Ureter (tissue), 1 donor: ENCODE measurements around the gene COL5A1. TPM values are rescaled to one million over a fixed set of nuclear protein-coding genes. Genes with fewer than 3 reads are reported as not detected.
"Not testable (repeated sequence)": the region's sequence is repeated elsewhere in the genome, so short reads cannot be mapped to it uniquely, and the experiment has no call there.

Experiments
- DNase-seq: peaks from one replicate; pipeline ENCODE4 v3.0.0-alpha.2; 2020; ENCODE audit warnings: low spot score
- total RNA-seq: library from RNA; stranded (reverse); gene quantifications from one replicate; pipeline ENCODE4 v1.2.4, GENCODE V29; 2023
- donor health status: DM: yes; HTN: yes; CAD: no.

COL5A1 gene
- total RNA-seq, 1 donor from 2014 or later = 64.7 TPM

GRCh38 chr9:134852906-134853654, 211.5 kb downstream of the COL5A1 start:
- DNase-seq = no peak

DNA sequence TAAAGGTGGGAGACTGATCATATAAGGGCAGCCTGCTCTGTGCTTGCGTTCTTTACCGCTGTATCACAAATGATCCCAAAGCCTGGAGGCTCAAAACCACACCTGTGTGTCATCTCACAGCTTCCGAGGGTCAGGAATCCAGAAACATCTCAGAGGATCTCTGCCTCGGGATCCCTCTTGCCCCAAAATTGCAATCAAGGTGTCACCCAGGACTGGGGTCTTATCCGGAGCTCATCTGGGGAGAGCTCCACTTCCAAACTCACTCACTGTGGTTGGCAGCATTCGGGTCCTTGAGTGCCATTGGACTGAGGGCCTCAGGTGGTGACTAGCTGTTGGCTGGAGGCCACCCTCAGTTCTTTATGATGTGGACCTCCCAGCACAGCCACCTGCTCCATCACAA, 212.3 kb downstream of the COL5A1 start:
- peak; percentile 17 for DNase-seq

DNA sequence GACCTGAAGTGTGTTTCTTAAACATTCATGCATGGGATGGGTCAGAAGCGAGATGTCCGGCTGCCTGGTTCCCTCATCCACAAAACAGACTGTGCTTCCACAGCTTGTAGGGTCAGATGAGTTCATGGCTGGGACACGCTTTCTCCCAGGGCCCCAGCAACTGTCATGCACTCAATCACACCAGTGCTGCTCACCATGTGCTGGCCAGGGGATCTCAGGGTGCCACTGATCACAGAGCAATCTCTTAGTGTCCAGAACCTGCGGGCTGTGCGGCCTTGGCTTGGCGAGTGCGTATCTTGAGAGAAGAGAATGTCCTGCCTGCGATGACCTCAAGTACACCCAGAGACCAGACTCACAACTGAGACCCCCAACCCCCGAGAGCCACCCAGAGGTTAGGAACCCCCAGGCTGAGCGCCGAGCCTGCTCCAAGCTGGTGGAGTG, 213.0 kb downstream of the COL5A1 start:
- DNase-seq = no peak

- DNase-seq = no peak
Measured at GRCh38 chr9:134855231-134855899, 213.8 kb downstream of the COL5A1 start.

- no peak for DNase-seq
Measured at GRCh38 chr9:134855900-134856377, 214.3 kb downstream of the COL5A1 start.

DNA sequence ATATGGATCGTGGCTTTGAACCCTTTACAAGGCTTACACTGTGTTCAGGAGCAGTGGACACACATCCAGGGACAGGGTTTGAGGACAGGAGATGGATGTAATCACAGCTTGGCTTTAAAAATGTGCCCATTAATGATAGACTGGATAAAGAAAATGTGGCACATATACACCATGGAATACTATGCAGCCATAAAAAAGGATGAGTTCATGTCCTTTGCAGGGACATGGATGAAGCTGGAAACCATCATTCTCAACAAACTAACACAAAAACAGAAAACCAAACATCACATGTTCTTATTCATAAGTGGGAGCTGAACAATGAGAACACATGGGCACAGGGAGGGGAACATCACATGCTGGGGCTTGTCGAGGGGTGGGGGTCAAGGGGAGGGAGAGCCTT, 215.8 kb downstream of the COL5A1 start:
- not testable (repeated sequence) for DNase-seq

DNA sequence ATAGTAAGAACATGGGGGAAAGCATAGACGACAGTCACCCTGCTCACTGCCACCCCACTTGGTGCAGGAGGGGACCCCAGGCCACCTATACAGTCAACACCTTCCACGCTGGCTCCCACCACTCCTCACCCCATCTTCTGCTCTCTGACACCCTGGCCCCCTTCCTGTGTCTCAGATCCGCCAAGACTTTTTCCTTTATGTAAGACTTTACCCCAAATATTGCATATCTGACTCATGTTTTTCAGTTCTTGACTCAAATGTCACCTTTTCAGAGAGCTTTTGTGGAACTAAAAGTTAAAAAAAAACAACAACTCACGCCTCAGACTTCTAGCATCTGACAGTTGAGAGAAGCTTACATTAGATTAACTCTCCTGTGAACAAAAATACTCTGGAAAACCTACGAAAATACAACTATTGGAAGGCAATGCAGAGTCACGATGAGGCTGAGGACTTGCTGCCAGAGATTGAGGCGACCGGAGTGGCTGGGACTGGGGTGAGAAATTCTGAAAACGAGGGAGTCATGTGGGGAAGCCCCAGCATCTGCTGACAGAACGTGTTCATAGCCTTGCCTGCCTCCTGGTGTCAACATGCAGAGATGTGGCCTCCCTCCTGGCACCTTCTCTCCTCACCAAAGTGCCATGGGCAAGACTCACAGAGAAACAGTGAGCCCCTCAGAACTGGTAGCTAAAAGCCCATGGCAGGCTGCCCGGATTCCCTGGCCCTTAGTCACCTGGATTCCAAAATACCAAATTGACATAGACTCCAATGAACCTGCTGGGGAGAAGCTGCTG, 216.6 kb downstream of the COL5A1 start:
- no peak for DNase-seq

DNA sequence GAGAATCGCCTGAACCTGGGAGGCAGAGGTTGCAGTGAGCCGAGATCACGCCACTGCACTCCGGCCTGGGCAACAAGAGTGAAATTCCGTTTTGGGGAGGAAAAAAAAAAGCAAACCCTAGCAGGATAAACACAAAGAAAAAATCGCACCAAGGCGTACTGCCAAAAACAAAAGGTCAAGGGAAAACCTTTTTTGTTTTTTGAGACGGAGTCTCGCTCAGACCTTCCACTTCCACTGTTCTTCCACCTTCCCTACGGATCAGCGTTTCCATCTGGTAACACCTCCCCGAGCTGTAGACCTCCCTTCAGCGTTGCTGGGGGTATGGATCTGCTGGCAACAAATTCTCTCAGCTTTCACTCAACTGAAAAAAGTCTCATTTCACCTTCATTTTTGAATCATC, 218.9 kb downstream of the COL5A1 start:
- DNase-seq = no peak

DNA sequence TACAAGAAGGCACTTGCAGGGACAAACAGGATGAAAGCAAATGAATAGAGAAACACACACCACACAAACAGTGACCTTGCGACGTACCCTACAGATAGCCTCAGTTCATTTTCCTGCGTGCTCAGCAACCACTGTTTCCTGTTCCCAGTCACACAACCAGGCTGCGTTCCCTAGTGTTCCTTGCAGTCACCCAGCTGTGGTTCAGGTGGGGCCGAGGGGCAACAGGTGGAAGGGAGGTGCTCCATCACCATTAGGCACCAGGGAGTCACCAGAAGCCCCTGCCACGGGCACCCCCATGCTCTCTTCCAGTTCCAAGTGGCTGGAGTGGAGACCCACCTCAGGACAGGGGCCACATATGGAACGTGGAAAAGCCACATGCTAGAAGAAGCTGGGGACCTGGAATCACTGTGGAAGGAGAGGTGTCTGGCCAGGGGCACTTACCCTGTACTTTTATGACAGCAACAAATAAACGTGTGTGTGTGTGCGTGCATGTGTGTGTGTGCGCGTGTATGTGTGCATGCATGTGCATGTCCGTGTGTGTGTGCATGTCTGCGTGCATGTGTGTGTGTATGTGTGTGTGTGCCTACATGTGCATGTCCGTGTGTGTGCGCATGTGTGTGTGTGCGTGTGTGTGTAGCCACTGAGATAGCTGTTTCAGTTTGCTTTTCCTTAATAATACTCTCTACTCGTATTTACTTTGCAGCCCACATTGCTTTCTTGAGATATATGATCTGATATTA, 220.2 kb downstream of the COL5A1 start:
- DNase-seq = no peak

DNA sequence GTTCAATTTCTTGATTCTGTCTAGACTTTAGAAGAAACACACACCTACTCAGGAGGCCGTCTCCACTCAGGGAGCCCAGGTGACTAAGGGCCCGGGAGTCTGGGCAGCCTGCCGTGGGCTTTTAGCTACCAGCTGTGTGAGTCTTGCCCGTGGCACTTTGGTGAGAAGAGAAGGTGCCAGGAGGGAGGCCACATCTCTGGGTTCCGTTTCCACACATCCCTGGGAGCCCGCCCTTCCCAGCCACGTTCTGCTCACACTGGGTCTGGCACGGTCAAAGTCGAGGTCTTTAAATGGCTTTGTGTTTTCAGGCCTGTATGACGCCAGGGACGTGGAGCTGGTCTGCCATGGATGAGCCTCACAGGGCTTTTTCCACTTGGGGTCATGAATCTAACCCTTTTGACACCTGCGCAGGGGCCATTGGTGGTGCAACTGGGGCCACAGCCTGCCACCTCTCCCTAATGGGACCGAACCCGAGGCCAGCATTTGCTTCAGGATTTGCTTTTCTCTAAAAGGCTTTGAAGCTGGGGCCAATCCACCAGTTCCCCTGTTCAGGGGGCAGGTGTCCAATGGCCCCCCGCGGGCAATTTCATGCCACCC, 221.8 kb downstream of the COL5A1 start:
- DNase-seq = no peak

GRCh38 chr9:134863941-134864820, 222.6 kb downstream of the COL5A1 start:
- DNase-seq = peak; percentile 42

DNA sequence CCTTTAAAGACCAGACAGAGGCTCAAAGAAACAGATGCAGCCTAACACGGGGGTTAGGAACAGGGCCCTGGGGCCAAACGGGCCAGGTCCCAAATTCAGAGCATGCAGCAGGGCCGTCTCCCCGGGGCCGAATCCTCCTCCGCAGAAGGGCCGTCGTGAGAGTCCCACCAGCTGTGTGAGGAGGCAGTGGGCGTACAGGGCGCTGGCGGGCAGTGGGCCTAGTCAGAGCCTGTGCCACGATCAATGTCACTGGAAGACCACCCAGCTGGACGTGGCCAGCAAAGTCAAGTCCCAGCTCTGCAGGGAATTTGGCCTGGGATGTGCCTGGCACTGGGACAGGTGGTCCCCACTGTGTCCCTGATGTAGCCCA, 223.2 kb downstream of the COL5A1 start:
- DNase-seq = no peak

GRCh38 chr9:134867917-134868750, 226.5 kb downstream of the COL5A1 start:
- DNase-seq = no peak

- DNase-seq = no peak
Measured at GRCh38 chr9:134868751-134869553, 227.3 kb downstream of the COL5A1 start.

DNA sequence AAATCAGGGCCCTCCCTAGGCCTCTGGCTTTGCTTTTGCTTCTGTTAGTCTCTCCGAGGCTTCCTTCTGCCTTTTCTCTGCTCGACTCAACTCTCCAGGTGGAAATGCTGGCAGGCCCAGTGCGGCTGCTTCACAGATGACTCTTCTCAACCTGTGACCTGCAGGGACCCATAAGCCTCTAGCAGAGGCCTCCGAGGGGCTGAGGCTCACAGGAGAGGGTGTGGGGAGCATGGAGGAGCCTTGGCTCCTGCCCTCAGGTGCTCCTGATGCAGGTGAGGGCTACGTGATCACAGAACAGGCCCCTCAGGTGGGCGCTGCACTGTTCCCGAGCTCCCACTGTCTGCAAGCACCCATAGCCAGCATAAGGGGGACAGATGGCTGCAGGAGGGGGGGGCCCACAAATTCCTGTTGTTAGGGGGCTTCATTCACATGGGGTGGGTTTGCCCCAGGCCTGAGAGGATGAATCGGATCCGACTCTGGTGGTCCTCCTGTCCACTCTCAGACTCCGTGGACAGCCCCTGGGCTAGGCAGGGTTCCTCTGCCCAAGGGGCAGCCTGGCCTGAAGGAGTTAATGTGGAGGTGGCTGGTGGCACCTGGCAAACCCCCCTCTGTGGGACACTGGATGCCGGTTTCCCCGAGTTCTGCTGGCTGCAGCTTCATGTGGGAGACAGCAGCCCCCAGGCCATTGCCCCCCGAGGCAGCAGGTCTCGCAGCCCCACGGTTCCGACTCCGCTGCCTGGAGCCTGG, 228.1 kb downstream of the COL5A1 start:
- DNase-seq = no peak

- no peak for DNase-seq
Measured at GRCh38 chr9:134870301-134870694, 228.7 kb downstream of the COL5A1 start.

DNA sequence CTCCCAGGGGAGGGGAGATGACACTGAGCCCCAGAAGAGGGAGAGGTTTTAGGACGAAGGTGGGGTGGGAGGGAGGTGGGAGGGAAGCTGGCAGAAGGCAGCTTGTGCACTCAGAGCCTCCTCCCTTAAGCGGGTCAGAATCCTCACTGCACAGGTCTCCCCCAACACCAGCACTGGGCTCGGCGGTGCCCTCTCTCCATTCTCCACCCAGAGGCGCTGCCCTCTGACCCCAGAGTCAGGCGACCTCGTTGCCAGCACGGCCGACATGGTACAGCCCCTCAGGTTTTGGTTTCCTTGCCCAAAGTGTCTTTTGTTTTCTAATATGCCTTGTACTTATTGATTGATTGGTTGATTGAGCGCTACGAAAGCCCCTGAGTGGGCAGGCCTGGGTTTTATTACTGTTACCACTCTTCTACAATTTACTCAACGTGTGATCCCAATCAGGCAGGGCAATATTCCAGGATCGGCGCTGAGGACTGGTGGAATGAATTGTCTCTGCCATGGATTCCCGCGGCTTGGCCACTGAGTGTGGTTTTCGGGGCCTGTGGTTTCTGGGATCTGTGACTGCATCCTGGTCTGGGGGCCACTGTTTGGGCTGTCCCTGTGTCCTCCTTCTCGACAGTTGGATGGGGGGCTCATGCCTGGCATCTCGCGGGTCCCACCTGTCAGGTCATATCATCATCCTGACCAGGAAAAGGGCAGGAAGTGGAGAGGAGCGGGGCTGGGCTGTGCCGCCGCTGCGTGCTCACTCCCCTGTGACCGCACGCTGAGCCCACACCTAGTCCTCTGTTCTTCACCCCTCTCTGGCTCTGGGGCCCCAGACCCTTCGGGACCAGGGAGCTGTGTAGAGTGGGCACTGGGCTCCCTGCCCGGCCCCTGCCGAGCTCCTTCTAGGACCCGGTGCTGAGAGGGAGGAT, 229.4 kb downstream of the COL5A1 start:
- no peak for DNase-seq
